Bronchial epithelial cell (primary cell): ENCODE data around the gene GLI2. TPM values are rescaled to one million over a fixed set of nuclear protein-coding genes. Genes with fewer than 3 reads are reported as not detected.

Experiments used
- DNase-seq: peaks from one replicate; pipeline ENCODE4 v3.0.0-alpha.2; 2010; ENCODE audit warnings: low read depth
- FAIRE-seq: peaks from 2 replicates; lab custom pipeline; 2011; peaks lifted over from hg19 to GRCh38; lab: Jason Lieb, UNC
- H3K27me3 ChIP-seq: 2 replicates; pipeline ENCODE4 v1.5.1; 2011; ENCODE audit warnings: low read length; ENCODE audit not compliant: control insufficient read depth, insufficient read depth
- H3K36me3 ChIP-seq: 2 replicates; pipeline ENCODE4 v1.5.1; 2011; ENCODE audit warnings: low read length; ENCODE audit not compliant: control insufficient read depth, insufficient read depth
- H3K4me3 ChIP-seq: 2 replicates; pipeline ENCODE4 v1.5.1; 2011; ENCODE audit warnings: mild to moderate bottlenecking, low read depth, low read length, control low read depth
- total RNA-seq: library from RNA; depleted of rRNA; stranded (reverse); fragments of >200 nt; gene quantifications from 2 replicates; pipeline ENCODE4 v1.2.1, GENCODE V29; 2014
- TF ChIP-seq, protein P1 (sequence below): IDR thresholded peaks from 2 replicates; pipeline ENCODE4 v1.5.1; 2011; ENCODE audit warnings: mild to moderate bottlenecking, moderate library complexity, low read length, control low read depth, inconsistent platforms; ENCODE audit not compliant: insufficient read depth, severe bottlenecking

GLI2 gene
- total RNA-seq, 1 donor from 2014 or later, result under 0.01 TPM

- TF ChIP-seq, protein P1, sequence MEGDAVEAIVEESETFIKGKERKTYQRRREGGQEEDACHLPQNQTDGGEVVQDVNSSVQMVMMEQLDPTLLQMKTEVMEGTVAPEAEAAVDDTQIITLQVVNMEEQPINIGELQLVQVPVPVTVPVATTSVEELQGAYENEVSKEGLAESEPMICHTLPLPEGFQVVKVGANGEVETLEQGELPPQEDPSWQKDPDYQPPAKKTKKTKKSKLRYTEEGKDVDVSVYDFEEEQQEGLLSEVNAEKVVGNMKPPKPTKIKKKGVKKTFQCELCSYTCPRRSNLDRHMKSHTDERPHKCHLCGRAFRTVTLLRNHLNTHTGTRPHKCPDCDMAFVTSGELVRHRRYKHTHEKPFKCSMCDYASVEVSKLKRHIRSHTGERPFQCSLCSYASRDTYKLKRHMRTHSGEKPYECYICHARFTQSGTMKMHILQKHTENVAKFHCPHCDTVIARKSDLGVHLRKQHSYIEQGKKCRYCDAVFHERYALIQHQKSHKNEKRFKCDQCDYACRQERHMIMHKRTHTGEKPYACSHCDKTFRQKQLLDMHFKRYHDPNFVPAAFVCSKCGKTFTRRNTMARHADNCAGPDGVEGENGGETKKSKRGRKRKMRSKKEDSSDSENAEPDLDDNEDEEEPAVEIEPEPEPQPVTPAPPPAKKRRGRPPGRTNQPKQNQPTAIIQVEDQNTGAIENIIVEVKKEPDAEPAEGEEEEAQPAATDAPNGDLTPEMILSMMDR, result no peak
- H3K27me3 ChIP-seq, result peaks cover 1% of the 10 kb centered on the region
- FAIRE-seq (peak; percentile 97), DNase-seq (no peak)
- no peaks in the 10 kb centered on the region for H3K36me3 ChIP-seq
- no peak overlapping the region for H3K4me3 ChIP-seq
Observed at GRCh38 chr2:120777170-120777751, 41.6 kb downstream of the GLI2 start.

GRCh38 chr2:120777787-120778186, 42.1 kb downstream of the GLI2 start:
- Histone ChIP-seq H3K4me3 (no peak overlapping the region), H3K27me3 (peaks cover 1% of the 10 kb centered on the region), H3K36me3 (no peaks in the 10 kb centered on the region)
- FAIRE-seq, result no peak
- TF ChIP-seq, protein P1, result no peak
- no peak for DNase-seq

DNA sequence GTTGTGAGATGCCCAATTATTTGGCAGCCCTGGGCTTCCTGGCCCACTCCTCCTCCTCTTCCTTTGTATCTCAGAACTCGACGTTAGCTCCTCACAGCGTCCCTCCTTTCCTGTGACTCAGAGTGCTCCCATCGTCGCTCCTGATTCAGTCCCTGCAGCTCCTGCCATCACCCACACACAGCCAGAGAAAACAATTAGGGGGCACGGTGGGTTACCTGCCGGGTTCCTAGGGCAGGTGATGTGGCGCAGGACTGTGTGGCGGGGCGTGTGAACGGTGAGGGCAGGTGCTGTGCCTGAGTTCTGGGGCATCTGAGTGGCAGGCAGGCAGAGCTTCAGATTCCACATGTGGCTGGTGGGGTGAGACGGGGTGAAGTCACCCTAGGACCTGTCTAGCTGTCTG, 42.6 kb downstream of the GLI2 start:
- FAIRE-seq, result no peak

DNA sequence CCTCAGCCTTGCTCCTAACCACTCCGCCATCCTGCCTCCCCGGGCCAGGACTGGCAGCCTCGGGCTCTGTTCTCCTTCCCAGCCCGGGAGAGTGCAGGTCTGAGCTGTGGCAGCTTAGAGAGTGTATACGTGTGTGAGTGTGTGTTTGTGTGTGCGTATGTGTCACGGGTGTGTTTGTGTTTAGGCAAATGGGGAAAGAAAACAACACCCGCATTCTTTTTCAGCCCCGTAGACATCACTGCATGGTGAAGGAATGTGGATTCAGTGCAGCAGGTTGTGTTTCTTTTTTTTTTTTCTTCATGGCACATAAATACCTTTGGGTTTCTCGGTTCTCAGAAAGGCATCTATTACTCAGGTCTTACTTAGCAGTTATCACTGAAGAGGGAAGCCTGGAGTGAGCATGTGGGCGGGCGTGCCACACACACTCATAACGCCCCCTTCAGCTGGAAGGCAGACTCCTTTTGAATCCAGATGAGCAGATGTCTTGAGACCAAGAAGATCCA, 44.2 kb downstream of the GLI2 start:
- Histone ChIP-seq H3K27me3 (peaks cover 4% of the 10 kb centered on the region), H3K36me3 (no peaks in the 10 kb centered on the region), H3K4me3 (no peak overlapping the region)
- FAIRE-seq, result no peak
- TF ChIP-seq, protein P1, result no peak
- DNase-seq, result peak; percentile 41

More for the DNA sequence above, 42.6 kb downstream of the GLI2 start:
- H3K4me3 ChIP-seq, result no peak overlapping the region
- no peak for DNase-seq
- H3K27me3 ChIP-seq, result peaks cover 4% of the 10 kb centered on the region
- TF ChIP-seq, protein P1, result no peak
- no peaks in the 10 kb centered on the region for H3K36me3 ChIP-seq

DNA sequence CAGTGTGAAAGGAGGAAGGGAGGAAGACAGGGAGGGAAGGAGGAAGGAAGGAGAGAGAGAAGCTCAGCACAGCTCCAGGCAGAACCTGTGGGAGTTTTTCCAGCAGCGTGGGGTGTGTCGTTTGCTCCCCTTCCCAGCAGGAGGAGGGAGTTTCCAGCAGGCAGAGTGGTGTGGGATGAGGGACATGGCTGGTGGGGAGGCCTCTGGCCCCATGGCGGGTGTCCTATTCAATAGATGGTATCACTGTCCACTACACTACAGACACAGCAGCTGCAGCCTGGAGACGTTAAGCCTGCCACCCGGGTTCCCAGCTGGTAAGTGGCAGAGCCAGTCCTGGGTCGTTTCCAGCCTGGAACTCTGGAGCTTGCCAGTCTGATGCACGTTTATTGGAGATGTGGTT, 44.7 kb downstream of the GLI2 start:
- no peak overlapping the region for H3K4me3 ChIP-seq
- TF ChIP-seq, protein P1, result no peak
- FAIRE-seq (no peak), DNase-seq (no peak)
- H3K27me3 ChIP-seq, result peaks cover 4% of the 10 kb centered on the region
- H3K36me3 ChIP-seq, result no peaks in the 10 kb centered on the region

- Histone ChIP-seq H3K4me3 (no peak overlapping the region), H3K36me3 (no peaks in the 10 kb centered on the region), H3K27me3 (peaks cover 4% of the 10 kb centered on the region)
- FAIRE-seq (no peak), DNase-seq (no peak)
- TF ChIP-seq, protein P1, result no peak
Observed at GRCh38 chr2:120783371-120783791, 47.7 kb downstream of the GLI2 start.
